Activated CD4-positive, alpha-beta T cell treated with anti-CD3 and anti-CD28 coated beads, Interleukin-2, amount 50 U/mL, for 4 hours (primary cell): ENCODE results near the gene SCAMP5.

ENCODE experiments used
- DNase-seq, 2 experiments: peaks; one replicate each; pipeline ENCODE4 v3.0.0-alpha.2; 2020

SCAMP5 gene

GRCh38 chr15:75023872-75024636 lies 28.7 kb downstream of the SCAMP5 start:
- DNase-seq, result no peak

DNA sequence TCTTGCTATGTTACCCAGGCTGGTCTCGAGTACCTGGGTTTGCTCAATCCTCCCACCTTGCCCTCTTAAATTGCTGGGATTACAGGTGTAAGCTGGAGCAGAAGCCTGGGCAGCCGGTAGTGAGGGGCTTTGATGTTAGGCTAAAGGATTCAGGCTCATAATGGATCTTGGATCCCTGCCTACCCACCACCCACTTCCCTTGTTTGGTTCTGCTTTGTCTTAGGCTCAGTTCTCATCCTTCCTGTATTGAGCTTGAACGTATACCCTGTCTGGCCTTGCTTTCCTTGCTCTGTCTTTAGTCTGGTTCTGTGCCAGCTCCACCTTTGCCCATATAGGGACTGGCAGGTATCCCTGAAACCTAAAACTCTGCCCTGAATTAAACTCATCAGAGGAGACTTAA lies 29.7 kb downstream of the SCAMP5 start:
- no peak for DNase-seq

DNA sequence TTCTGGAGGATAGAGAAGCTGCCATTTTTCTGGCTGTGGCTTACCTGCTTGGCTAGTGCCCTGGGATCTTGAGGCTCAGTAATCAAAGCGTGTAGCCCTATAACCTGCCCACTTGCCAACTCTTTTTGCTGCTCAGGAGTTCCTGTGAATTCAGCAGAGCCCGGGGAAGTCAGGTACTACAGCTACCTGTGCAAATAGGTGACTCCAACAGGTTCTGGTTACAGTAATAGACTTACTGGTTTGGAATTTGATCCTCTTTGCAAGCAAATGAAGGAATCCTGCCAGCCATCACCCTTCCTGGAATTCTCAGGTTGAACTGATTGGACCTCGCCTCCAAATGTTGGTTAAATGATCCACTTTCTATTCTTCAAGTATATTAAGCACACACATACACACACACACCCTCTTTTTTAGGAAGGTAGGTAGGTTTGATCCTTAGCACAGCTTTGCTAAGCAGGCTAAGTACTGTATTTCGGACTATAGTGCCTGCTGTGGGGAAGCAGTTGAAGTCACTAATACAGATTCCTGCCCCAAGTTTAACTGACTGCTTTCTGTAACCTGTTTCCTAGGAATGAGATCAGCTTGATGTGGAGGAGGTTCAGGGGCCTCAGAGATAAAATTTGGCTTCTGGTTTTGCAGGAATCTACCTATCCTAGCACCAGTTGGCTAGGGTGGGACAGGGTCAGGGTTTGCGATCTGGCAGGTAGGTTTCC lies 30.3 kb downstream of the SCAMP5 start:
- no peak for DNase-seq

GRCh38 chr15:75027551-75027950 lies 32.2 kb downstream of the SCAMP5 start:
- no peak for DNase-seq

DNA sequence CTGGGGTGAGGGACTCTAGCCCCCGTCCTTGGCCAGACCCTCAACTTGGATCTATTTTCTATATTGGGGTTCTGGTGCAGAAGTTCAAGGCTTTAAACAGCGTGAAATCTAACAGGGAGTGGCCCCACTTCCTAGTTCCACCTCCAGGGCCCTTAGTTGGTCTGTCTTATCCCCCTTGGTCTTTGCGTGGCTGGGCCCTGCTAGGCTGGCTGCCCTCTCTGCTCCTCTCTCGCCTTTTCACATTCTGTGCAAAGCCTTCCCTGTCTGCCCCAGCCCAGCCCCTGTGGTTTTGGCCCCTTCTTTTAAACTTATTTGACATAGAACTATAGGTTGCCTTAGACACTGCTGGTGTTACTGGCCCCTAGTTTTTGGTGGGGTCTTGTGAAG lies 33.6 kb downstream of the SCAMP5 start:
- no peak for DNase-seq

DNA sequence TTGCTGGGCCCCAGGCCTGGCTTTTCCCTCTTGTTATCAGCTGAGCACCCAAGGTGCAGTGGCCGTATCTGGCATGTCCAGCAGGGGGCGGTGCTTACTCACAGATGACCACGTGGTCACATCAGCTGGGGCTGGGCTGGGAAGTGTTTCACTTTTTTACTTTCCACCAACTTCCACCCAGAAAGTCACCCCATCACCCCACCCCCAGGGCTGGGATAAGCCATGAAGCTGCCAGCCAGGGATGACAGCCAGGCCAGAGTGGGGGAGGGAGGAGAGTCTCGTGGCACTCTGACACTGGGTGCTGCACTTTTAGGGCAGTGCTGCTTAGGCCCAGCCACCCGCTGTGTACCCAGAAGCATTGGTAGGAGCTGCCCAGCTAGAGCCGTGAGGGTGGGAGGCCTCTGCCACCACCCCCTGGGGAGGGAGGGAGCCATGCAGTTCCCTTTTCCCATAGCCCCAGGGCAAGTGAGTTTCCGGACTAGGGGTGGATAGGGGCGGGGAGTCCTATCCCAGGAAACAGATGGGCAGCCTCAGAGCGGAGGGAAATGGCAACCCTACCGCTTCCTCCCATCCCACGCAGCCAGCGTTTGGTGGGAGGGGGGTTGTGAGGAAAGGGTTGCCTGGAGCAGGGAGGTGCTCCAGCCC lies 34.1 kb downstream of the SCAMP5 start:
- peak; percentile 88 to 91 for DNase-seq

GRCh38 chr15:75030023-75030413 lies 34.7 kb downstream of the SCAMP5 start:
- no peak for DNase-seq

- DNase-seq, result no peak
Measured at GRCh38 chr15:75030424-75030823, 35.1 kb downstream of the SCAMP5 start.

DNA sequence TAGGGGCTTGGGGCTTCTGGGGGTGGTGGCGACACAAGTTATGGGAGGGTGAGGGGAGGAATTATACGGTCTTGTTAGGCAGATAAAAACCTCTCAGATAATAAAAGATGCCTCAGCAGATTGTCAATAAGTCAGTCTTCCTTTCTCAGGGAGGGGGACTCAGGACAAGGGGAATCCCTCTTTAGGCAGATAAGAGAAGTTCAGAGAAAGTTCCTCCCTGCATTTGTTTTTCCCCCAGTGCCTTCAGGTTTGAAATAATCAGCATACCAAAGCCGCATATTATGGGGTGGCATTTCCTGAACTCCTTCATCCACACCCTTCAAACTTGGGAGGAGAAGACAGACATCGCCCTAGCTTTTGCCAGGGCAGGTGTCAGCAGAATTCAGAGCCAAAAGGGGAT lies 36.5 kb downstream of the SCAMP5 start:
- DNase-seq, result no peak

DNA sequence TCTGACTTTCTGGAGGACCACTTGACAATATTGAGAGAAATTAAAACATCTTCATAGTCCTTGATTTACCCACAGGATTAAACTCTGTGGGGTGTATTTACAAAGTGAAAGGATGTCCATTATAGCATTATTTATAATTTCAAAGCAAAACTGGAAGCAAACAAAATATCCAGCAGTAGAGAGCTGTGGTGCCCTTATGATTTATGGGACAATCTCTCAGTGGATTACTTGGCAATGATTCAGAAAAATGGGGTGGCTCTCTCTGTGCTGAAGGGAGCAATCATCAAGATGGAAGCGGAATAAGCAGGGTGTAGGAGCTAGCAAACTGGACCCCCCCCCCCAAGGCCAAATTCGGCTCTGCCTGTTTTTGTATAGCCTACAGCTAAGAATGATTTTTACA lies 37.0 kb downstream of the SCAMP5 start:
- DNase-seq, result no peak

- no peak for DNase-seq
Measured at GRCh38 chr15:75033809-75034208, 38.4 kb downstream of the SCAMP5 start.

DNA sequence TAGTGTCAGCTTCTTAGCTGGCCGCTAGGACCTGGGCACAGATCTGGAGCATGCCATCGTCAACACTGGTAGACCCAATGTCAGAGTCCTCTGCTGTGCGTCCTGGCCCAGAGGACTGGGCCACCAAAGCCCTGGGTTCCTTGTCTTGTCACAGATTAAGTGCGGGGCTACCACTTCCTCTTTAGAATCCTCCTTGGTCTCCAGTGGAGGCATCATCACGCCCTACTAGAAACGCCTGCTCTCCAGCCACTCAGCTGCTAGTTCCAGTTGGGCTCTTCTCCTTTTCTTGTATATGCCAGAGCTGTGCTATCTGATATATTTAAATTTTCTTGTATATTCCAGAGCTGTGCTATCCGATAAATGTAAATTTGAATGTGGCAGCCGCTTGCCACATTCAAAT lies 39.3 kb downstream of the SCAMP5 start:
- no peak for DNase-seq

GRCh38 chr15:75036212-75036616 lies 40.9 kb downstream of the SCAMP5 start:
- no peak for DNase-seq

DNA sequence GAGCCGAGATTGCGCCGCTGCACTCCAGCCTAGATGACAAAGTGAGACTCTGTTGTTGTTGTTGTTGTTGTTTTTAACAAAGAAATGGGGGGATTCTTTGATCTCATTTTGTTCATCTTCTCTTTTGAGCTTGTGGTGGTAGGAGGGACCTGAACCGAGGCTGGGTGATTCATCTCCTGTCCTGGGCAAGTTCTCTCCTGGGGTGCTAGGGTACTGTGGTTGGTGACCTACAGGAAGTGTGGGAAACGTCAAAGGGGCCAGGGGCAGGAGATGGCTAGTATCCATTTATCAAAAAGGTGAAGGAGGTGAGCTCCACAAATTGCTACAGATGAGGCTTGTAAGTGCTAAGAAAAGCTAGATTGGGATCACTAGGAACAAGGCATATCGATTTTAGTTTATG lies 42.3 kb downstream of the SCAMP5 start:
- no peak for DNase-seq

- DNase-seq, result no peak
Measured at GRCh38 chr15:75038231-75038630, 42.9 kb downstream of the SCAMP5 start.

DNA sequence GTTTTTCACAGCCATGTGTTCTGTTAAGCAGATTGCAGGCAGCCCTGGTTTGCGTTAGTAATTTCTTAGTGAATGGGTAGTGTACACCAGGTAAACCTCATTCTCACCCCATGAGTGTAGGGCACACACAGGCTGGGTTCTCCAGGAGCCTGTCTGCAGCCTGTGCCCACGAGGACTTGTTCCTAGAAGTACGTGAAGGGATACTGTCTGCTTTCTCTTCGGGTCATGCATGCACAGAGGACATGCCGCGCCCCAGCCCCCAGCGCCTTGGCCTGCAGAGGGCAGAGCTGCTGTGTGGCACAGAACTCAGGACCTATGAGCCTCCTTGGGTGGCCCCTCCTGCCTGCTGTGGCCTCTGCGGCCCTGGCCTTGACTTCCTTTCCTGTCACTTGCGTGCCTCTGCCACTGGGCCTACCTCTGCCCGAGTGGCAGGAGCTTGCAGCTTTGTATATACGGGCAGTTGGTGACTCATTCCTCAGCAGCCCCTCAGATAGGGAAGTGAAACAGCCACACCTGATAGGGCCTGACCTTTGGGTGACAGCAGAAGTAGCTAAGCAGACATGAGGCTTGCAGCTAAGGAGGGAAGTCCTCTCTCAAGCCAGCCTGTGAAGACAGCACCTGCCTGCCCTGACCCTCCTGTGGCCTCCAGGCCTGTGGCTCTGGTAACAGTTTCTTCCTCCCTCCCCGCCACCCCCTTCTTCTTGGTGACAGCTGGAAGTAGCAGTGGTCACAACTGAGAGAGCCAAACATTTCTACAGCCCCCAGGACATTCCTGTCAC lies 47.6 kb downstream of the SCAMP5 start:
- peak; percentile 17 to 22 for DNase-seq

GRCh38 chr15:75043509-75044257 lies 48.3 kb downstream of the SCAMP5 start:
- no peak for DNase-seq

GRCh38 chr15:75044258-75044878 lies 49.0 kb downstream of the SCAMP5 start:
- no peak for DNase-seq

- no peak for DNase-seq
Measured at GRCh38 chr15:75045332-75046015, 50.1 kb downstream of the SCAMP5 start.

- DNase-seq, result no peak
Measured at GRCh38 chr15:75048394-75048793, 53.0 kb downstream of the SCAMP5 start.

DNA sequence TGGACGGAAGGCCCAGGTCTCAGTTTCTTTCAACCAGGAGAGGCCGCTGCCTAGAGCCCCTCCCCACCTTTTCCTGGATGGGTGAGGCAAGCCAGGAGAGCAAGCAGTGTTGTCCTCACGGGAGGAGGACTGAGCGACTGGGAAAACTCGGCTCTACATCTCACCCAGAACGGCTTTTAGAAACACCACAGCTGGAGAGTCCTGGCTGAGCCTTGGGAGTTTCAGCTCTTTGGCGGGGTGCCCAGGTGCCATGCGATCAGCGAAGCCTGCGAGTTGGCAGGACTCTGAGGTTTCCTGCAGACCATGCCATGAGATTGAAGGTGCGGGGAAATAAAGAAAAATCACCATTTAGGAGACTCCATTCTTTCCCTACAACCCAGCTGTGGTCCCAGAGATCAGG lies 54.0 kb downstream of the SCAMP5 start:
- DNase-seq, result no peak
